Vagina (tissue), 2 donors: ENCODE results near the gene IER5L.

Source experiments
- CTCF ChIP-seq, 3 experiments: fragments of 450-650 bp in 2 of 3; fragments of 200-600 bp in 1 of 3; sonication (generic) in 1 of 3; IDR thresholded peaks; one replicate each; pipeline ENCODE4 v1.5.1; 2017 to 2019; ENCODE audit warnings: antibody characterized with exemption in 3 of 3, mild to moderate bottlenecking in 2 of 3, moderate library complexity in 2 of 3
- POLR2A ChIP-seq, 2 donors: fragments of 450-650 bp; IDR thresholded peaks; one replicate each; pipeline ENCODE4 v1.6.1; 2017; ENCODE audit warnings: antibody characterized with exemption in 2 of 2, mild to moderate bottlenecking in 2 of 2, moderate library complexity in 2 of 2
- POLR2AphosphoS5 ChIP-seq, 2 donors: sonication (generic); formaldehyde crosslinking; IDR thresholded peaks; one replicate each; pipeline ENCODE4 v1.9.0; 2017; ENCODE audit warnings: antibody characterized with exemption in 2 of 2, mild to moderate bottlenecking in 2 of 2, low read depth in 1 of 2; ENCODE audit not compliant: insufficient read depth in 1 of 2

DNA sequence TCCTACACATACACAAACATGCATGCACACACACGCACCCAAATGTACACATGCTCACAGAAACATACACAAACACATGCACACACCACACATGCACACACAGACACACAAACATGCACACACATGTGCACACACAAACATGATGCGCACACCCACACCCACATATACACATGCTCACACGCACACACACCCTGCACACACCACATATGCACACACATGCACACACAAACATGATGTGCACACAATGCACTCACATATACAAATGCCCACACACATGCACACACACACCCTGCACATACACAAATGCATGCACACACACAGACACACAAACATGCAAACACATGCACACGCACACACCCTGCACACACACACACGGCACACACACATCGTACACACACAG lies 7.3 kb upstream of the IER5L start:
- TF ChIP-seq CTCF (IDR thresholded peaks at IDR 0.05) = no peak
- TF ChIP-seq POLR2AphosphoS5 (IDR thresholded peaks at IDR 0.05; ENCODE audit: insufficient read depth in 1 of 2, low read depth in 1 of 2) = no peak
- TF ChIP-seq POLR2A (IDR thresholded peaks at IDR 0.05) = no peak
